Transverse colon (tissue), 4 donors: ENCODE measurements around the gene EMILIN1. TPM values are rescaled to one million over a fixed set of nuclear protein-coding genes. Genes with fewer than 3 reads are reported as not detected.

Source experiments
- DNase-seq: peaks from one replicate; pipeline ENCODE4 v3.0.0-alpha.2; 2019
- H3K27ac ChIP-seq, 4 donors: fragments of 200-600 bp; sonication (generic); 2 replicates each; pipeline ENCODE4 v1.5.1; 2016 to 2018; ENCODE audit warnings: inconsistent platforms in 4 of 4
- H3K27me3 ChIP-seq: fragments of 200-600 bp; sonication (generic); 2 replicates; pipeline ENCODE4 v1.5.1; 2017; ENCODE audit warnings: inconsistent platforms
- H3K36me3 ChIP-seq, 4 donors: fragments of 200-600 bp; sonication (generic); 2 replicates each; pipeline ENCODE4 v1.5.1; 2017 to 2019; ENCODE audit warnings: inconsistent platforms in 4 of 4
- H3K4me1 ChIP-seq, 4 donors: fragments of 200-600 bp; sonication (generic); 2 replicates each; pipeline ENCODE4 v1.5.1; 2017 to 2020; ENCODE audit warnings: inconsistent platforms in 4 of 4
- H3K4me3 ChIP-seq, 4 donors: fragments of 200-600 bp; sonication (generic); 1 replicate in 1 of 4; 2 replicates in 3 of 4; pipeline versions ENCODE4 v1.5.1 to v1.6.1; 2017 to 2019; ENCODE audit warnings: inconsistent platforms in 4 of 4
- H3K9me3 ChIP-seq, 2 donors: fragments of 200-600 bp; sonication (generic); 2 replicates each; pipeline ENCODE4 v1.5.1; 2017 to 2019; ENCODE audit warnings: inconsistent platforms in 2 of 2
- CTCF ChIP-seq, 5 experiments: fragments of 200-600 bp in 3 of 5; fragments of 450-650 bp in 2 of 5; sonication (generic) in 3 of 5; IDR thresholded peaks; 1 replicate in 2 of 5; 2 replicates in 3 of 5; pipeline ENCODE4 v1.5.1; 2016 to 2017; ENCODE audit warnings: antibody characterized with exemption in 5 of 5, inconsistent platforms in 3 of 5, mild to moderate bottlenecking in 2 of 5, moderate library complexity in 1 of 5
- EP300 ChIP-seq: sonication (generic); formaldehyde crosslinking; IDR thresholded peaks from one replicate; pipeline ENCODE4 v1.6.1; 2017; ENCODE audit warnings: antibody characterized with exemption, low read depth
- POLR2A ChIP-seq: fragments of 450-650 bp; IDR thresholded peaks from one replicate; pipeline ENCODE4 v1.6.1; 2016; ENCODE audit warnings: antibody characterized with exemption, mild to moderate bottlenecking, moderate library complexity
- POLR2AphosphoS5 ChIP-seq, 3 donors: sonication (generic); formaldehyde crosslinking; IDR thresholded peaks; one replicate each; pipeline ENCODE4 v1.6.1; 2016; ENCODE audit warnings: antibody characterized with exemption in 3 of 3
- WGBS, 2 donors: methylation state at CpG; one replicate each; pipeline ENCODE4 v1.1.5; 2018; ENCODE audit warnings: low coverage in 1 of 2; 5-methylcytosine and 5-hydroxymethylcytosine counted together
- in situ Hi-C, 4 donors: fragments of 200-750 bp; cut with MboI; loops; one replicate each; pipeline versions ENCODE4 v1.15.0 to v1.15.1; 2017; ENCODE audit warnings: low sequenced_read_pairs in 3 of 4, low pct_ligation_motif_present in 1 of 4, low pct_unique_long_range_greater_than_20kb in 1 of 4
- intact Hi-C: fragments of 100-400 bp; cut with DNase I; formaldehyde crosslinking; loops from one replicate; pipeline ENCODE4 v1.15.1; 2023; ENCODE audit warnings: low total_unique reads
- total RNA-seq, 4 donors: library from RNA; depleted of rRNA; stranded (reverse); fragments of >200 nt; gene quantifications; one replicate each; pipeline ENCODE4 v1.1.0, GENCODE V29; 2016

EMILIN1 gene
- total RNA-seq, 4 donors from 2014 or later = 41.0 to 152 (median 65.6) TPM

DNA sequence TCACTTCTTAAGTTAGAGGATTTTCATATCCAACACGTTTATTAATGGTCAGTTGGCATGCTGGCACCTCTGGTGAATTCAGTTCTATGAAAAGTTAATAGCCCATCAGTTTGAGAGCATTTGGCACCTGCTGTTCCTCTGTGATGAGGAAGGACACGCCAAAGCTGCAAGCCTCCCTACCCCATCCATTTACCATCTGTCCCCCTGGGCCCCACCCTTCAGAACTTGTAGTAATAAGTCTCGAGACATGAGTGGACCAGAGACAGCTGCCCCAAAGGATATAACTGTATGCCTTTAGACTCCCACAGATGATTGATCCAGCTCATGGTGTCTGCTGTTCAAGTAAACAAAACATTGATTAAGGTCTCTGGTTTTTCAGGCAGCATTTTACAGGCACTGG, 13.3 kb upstream of the EMILIN1 start:
- intact Hi-C loops = no loop called here
- in situ Hi-C loops = no loop called here
- 71 to 73% methylated on average over 3 of the region's 3 CpGs for WGBS, 2 donors

DNA sequence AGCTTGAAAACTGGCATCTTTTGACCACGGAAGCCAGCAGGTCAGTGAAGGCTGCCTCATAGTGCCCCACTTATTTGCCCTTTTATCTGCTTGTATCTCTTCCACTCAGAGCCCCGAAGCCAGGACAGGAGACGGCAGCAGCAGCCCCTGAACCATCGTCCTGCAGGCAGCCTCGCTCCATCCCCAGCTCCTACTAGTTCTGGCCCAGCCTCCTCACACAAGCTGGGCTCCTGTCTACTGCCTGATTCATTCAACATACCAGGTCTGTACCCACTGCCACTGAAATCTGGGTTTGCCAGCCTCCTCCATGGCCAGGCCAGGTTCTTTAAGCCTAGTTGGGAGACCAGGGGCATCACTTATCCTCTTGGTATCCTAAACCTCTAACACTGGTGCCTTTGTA, 11.0 kb upstream of the EMILIN1 start:
- WGBS, 2 donors = 91 to 100% methylated on average over 2 to 5 of the region's 5 CpGs
- intact Hi-C loops (no loop called here), in situ Hi-C loops (no loop called here)
- Histone ChIP-seq H3K9me3 (no peaks in the 10 kb centered on the region), H3K27me3 (no peaks in the 10 kb centered on the region), H3K4me3 (no peak overlapping the region), H3K27ac (no peak overlapping the region), H3K36me3 (no peaks in the 10 kb centered on the region), H3K4me1 (peaks cover 12 to 27% (median 24%) of the 10 kb centered on the region in 4 donors)
- TF ChIP-seq CTCF (IDR thresholded peaks at IDR 0.05) = no peak
- no peak for TF ChIP-seq POLR2A
- TF ChIP-seq POLR2AphosphoS5 (IDR thresholded peaks at IDR 0.05) = no peak
- no peak for TF ChIP-seq EP300
- DNase-seq = no peak

More for the DNA sequence above, 13.3 kb upstream of the EMILIN1 start:
- DNase-seq = no peak
- Histone ChIP-seq H3K27me3 (no peaks in the 10 kb centered on the region), H3K4me1 (peaks cover 7 to 14% (median 11%) of the 10 kb centered on the region in 4 donors), H3K27ac (no peak overlapping the region), H3K9me3 (no peaks in the 10 kb centered on the region), H3K36me3 (no peaks in the 10 kb centered on the region), H3K4me3 (no peak overlapping the region)
- TF ChIP-seq EP300 (no peak), POLR2AphosphoS5 (IDR thresholded peaks at IDR 0.05) (no peak), CTCF (IDR thresholded peaks at IDR 0.05) (no peak), POLR2A (no peak)

GRCh38 chr2:27069436-27069835, 9.0 kb upstream of the EMILIN1 start:
- H3K27me3 ChIP-seq = no peaks in the 10 kb centered on the region
- H3K9me3 ChIP-seq = no peaks in the 10 kb centered on the region
- in situ Hi-C loops (no loop called here), intact Hi-C loops (no loop called here)
- H3K4me3 ChIP-seq = no peak overlapping the region
- 97 to 100% methylated on average over 1 to 6 of the region's 6 CpGs for WGBS, 2 donors
- H3K36me3 ChIP-seq = no peaks in the 10 kb centered on the region
- DNase-seq = no peak
- H3K4me1 ChIP-seq = peaks cover 15 to 46% (median 34%) of the 10 kb centered on the region in 4 donors
- TF ChIP-seq POLR2A (no peak), CTCF (IDR thresholded peaks at IDR 0.05) (no peak), EP300 (no peak), POLR2AphosphoS5 (IDR thresholded peaks at IDR 0.05) (no peak)
- H3K27ac ChIP-seq = no peak overlapping the region

GRCh38 chr2:27069961-27070618, 8.3 kb upstream of the EMILIN1 start:
- in situ Hi-C loops (no loop called here), intact Hi-C loops (no loop called here)
- TF ChIP-seq POLR2AphosphoS5 (IDR thresholded peaks at IDR 0.05) (no peak), POLR2A (no peak), CTCF (IDR thresholded peaks at IDR 0.05) (no peak), EP300 (no peak)
- no peaks in the 10 kb centered on the region for H3K27me3 ChIP-seq
- peak overlapping the region in 2 of 4 donors; percentile 78 to 98 for H3K4me3 ChIP-seq
- H3K4me1 ChIP-seq = peaks cover 15 to 52% (median 38%) of the 10 kb centered on the region in 4 donors
- no peaks in the 10 kb centered on the region for H3K9me3 ChIP-seq
- DNase-seq = no peak
- no peaks in the 10 kb centered on the region for H3K36me3 ChIP-seq
- H3K27ac ChIP-seq = peak overlapping the region; percentile 92 to 96 (median 95)
- 83 to 88% methylated on average over 5 to 8 of the region's 8 CpGs for WGBS, 2 donors
